Small intestine (tissue), 7 donors: ENCODE results near the gene MAN1B1. TPM values are rescaled to one million over a fixed set of nuclear protein-coding genes. Genes with fewer than 3 reads are reported as not detected.

ENCODE experiments used
- DNase-seq, 2 donors: peaks; one replicate each; pipeline versions ENCODE4 v3.0.0 to v3.0.0-alpha.2; 2013
- FAIRE-seq: peaks from 2 replicates; lab custom pipeline; 2012; peaks lifted over from hg19 to GRCh38; lab: Jason Lieb, UNC
- H3K27ac ChIP-seq, 3 donors: one replicate each; pipeline ENCODE4 v1.5.1; 2013; ENCODE audit warnings: low read length in 2 of 3, mild to moderate bottlenecking in 2 of 3, control low read depth in 1 of 3, inconsistent platforms in 1 of 3, low read depth in 1 of 3, moderate library complexity in 1 of 3
- H3K27me3 ChIP-seq, 3 donors: one replicate each; pipeline ENCODE4 v1.6.1; 2013; ENCODE audit warnings: low read length in 3 of 3, inconsistent platforms in 1 of 3; ENCODE audit not compliant: control insufficient read depth in 3 of 3, insufficient read depth in 3 of 3
- H3K36me3 ChIP-seq, 3 donors: one replicate each; pipeline ENCODE4 v1.6.1; 2013; ENCODE audit warnings: low read length in 3 of 3, inconsistent platforms in 1 of 3, low read depth in 1 of 3, mild to moderate bottlenecking in 1 of 3, moderate library complexity in 1 of 3; ENCODE audit not compliant: control insufficient read depth in 3 of 3, insufficient read depth in 2 of 3
- H3K4me1 ChIP-seq, 3 donors: one replicate each; pipeline ENCODE4 v1.6.1; 2013; ENCODE audit warnings: low read length in 2 of 3, inconsistent platforms in 1 of 3, low read depth in 1 of 3, mild to moderate bottlenecking in 1 of 3, moderate library complexity in 1 of 3; ENCODE audit not compliant: control insufficient read depth in 3 of 3, insufficient read depth in 2 of 3
- H3K4me3 ChIP-seq, 3 donors: one replicate each; pipeline ENCODE4 v1.5.1; 2013; ENCODE audit warnings: low read length in 3 of 3, control low read depth in 1 of 3, inconsistent platforms in 1 of 3, low read depth in 1 of 3, mild to moderate bottlenecking in 1 of 3, moderate library complexity in 1 of 3
- H3K9me3 ChIP-seq, 2 donors: one replicate each; pipeline ENCODE4 v1.6.1; 2013; ENCODE audit warnings: low read depth in 1 of 2, low read length in 1 of 2; ENCODE audit not compliant: control insufficient read depth in 2 of 2, insufficient read depth in 1 of 2
- WGBS, 3 donors: extraction: QIAGEN DNeasy Blood & Tissue Kit; methylation state at CpG; one replicate each; pipeline ENCODE4 v1.1.7; 2013; 5-methylcytosine and 5-hydroxymethylcytosine counted together
- polyA plus RNA-seq, 4 donors: library from polyadenylated mRNA; stranded (reverse) in 3 of 4; unstranded in 1 of 4; fragments of 200-250 nt in 3 of 4; fragments of 120-200 nt in 1 of 4; gene quantifications; one replicate each; pipeline versions ENCODE4 v1.2.1 to v1.2.3, GENCODE V29; 2013
- donor health status: healthy with polysubstance abuse.
- donor health status: control.
- donor health status: control.
- donor health status: Bipolar disorder and iron deficiency.
- donor health status: healthy.

Gene MAN1B1
- polyA plus RNA-seq, 4 donors = 40.3 to 69.4 (median 42.5) TPM

- no peak for FAIRE-seq
- peak within 1 kb of the TSS; percentile 24 to 64 (median 58) for H3K27ac ChIP-seq
- DNase-seq = peak; percentile 45 to 82
- no peaks in the 10 kb centered on the region for H3K9me3 ChIP-seq
- peaks cover 0 to 40% (median 0%) of the 10 kb centered on the region in 3 donors for H3K36me3 ChIP-seq
- H3K4me1 ChIP-seq = peaks cover 4 to 32% (median 6%) of the 10 kb centered on the region in 3 donors
- 3 to 6% (median 3%) methylated on average over 22 to 87 of the region's 87 CpGs for WGBS, 3 donors
- H3K4me3 ChIP-seq = peak within 1 kb of the TSS; percentile 58 to 65 (median 64)
- H3K27me3 ChIP-seq = peaks cover 0 to 30% (median 0%) of the 10 kb centered on the region in 3 donors
These were observed 9.6 kb upstream of the MAN1B1 start, which contains the start of gene UAP1L1 for GRCh38 chr9:137077010-137077747. TSS of gene UAP1L1 (plus strand) at chr9:137077517. CDS start at chr9:137077533, 16 bp downstream.

GRCh38 chr9:137077758-137078693 is 8.8 kb upstream of the MAN1B1 start:
- no peaks in the 10 kb centered on the region for H3K9me3 ChIP-seq
- FAIRE-seq (no peak), DNase-seq (peak in 1 of 2 donors; percentile 56)
- H3K27me3 ChIP-seq = peaks cover 0 to 30% (median 0%) of the 10 kb centered on the region in 3 donors
- H3K4me3 ChIP-seq = peak overlapping the region; percentile 58 to 65 (median 64)
- H3K27ac ChIP-seq = peak overlapping the region in 2 of 3 donors; percentile 8 to 56
- peaks cover 0 to 49% (median 0%) of the 10 kb centered on the region in 3 donors for H3K36me3 ChIP-seq
- 8 to 13% (median 10%) methylated on average over 48 to 76 of the region's 76 CpGs for WGBS, 3 donors
- peaks cover 4 to 32% (median 6%) of the 10 kb centered on the region in 3 donors for H3K4me1 ChIP-seq

DNA sequence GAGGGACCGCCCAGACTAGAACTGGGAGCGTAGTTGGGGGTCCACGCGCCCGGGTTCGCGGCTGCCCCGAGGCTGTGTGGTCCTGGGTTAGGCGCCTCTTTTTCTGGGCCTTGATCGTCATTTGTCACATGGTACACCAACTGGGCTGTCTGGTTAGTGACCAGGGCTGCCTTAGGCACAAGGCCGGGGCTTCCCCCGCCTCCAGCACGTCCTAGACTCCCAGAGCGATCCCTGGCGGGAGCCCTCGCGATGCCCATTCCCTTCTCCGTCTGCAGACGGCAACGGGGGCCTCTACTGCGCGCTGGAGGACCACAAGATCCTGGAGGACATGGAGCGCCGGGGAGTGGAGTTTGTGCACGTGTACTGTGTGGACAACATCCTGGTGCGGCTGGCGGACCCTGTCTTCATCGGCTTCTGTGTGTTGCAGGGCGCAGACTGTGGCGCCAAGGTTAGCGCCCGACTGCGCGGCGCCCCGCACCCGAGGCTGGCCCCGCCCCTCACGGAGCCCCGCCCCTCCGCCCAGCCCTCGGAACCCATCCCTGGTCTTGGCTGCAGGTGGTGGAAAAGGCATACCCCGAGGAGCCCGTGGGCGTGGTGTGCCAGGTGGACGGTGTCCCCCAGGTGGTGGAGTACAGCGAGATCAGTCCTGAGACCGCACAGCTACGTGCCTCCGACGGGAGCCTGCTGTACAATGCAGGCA is 7.9 kb upstream of the MAN1B1 start:
- no peak overlapping the region for H3K27ac ChIP-seq
- DNase-seq (peak in 1 of 2 donors; percentile 45), FAIRE-seq (no peak)
- peaks cover 0 to 57% (median 0%) of the 10 kb centered on the region in 3 donors for H3K36me3 ChIP-seq
- H3K27me3 ChIP-seq = peaks cover 0 to 30% (median 0%) of the 10 kb centered on the region in 3 donors
- no peaks in the 10 kb centered on the region for H3K9me3 ChIP-seq
- H3K4me1 ChIP-seq = peaks cover 2 to 25% (median 9%) of the 10 kb centered on the region in 3 donors
- H3K4me3 ChIP-seq = peak overlapping the region in 2 of 3 donors; percentile 58 to 64
- 41 to 62% (median 51%) methylated on average over 42 to 51 of the region's 51 CpGs for WGBS, 3 donors

DNA sequence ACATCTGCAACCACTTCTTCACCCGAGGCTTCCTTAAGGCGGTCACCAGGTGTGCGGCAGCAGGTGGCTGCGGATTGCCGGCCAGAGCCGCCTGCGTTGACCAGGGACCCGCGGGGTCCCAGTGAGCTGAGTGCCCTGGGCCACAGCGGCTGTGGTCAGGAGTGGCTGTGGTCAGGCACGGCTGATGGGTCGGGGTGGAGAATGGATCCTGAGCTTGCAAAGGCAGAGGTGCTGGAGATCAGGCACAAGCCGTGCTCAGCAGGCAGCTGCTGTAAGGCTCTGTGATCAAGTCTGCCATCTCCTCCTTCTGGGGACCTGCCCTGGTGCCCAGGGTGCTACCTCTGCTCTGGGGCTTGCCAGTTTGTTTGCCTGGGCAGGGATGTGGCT is 7.4 kb upstream of the MAN1B1 start:
- peaks cover 0 to 30% (median 0%) of the 10 kb centered on the region in 3 donors for H3K27me3 ChIP-seq
- H3K27ac ChIP-seq = no peak overlapping the region
- no peak overlapping the region for H3K4me3 ChIP-seq
- peaks cover 2 to 20% (median 9%) of the 10 kb centered on the region in 3 donors for H3K4me1 ChIP-seq
- FAIRE-seq = no peak
- H3K9me3 ChIP-seq = no peaks in the 10 kb centered on the region
- DNase-seq = no peak
- H3K36me3 ChIP-seq = peaks cover 0 to 57% (median 0%) of the 10 kb centered on the region in 3 donors
- WGBS, 3 donors = 40 to 79% (median 64%) methylated on average over 8 to 13 of the region's 13 CpGs

GRCh38 chr9:137080260-137081122 is 6.3 kb upstream of the MAN1B1 start:
- Histone ChIP-seq H3K4me1 (peaks cover 2 to 26% (median 9%) of the 10 kb centered on the region in 3 donors), H3K9me3 (no peaks in the 10 kb centered on the region), H3K27me3 (peaks cover 0 to 30% (median 0%) of the 10 kb centered on the region in 3 donors), H3K4me3 (no peak overlapping the region), H3K27ac (no peak overlapping the region), H3K36me3 (peaks cover 0 to 57% (median 0%) of the 10 kb centered on the region in 3 donors)
- DNase-seq (no peak), FAIRE-seq (no peak)
- WGBS, 3 donors = 91 to 96% (median 94%) methylated on average over 24 of the region's 24 CpGs

DNA sequence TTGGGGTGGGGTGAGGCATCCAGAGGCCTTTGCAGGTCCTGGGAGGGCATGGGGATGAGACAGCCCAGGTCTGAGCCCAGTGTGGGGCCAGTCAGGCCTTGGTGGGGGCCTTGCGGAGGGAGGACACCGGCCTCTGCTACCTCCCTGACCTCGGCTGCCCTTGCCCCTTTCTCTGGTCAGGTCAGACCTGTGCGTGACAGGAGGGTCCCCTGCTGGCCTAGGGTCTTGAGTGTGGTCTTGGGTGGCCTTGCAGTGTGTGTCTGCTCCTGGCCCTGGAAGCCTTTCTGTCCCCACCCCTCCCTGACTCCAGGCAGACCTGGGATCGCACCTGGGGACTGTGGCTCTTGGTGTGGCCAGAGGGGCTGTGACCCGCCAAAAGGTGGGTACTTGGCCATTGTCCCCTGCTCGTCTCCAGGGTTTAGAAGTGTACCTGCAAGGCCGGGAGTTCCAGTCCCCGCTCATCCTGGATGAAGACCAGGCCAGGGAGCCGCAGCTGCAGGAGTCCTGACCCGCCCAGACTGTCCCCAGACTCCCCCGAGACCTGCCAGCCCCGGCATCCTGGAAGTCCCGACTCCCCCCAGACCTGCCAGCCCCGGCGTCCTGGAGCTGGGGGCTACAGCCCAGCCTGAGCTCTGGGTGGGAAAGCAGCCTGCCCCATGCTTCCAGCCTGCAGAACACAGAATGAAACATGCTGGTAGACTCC is 4.4 kb upstream of the MAN1B1 start:
- Histone ChIP-seq H3K36me3 (peaks cover 0 to 56% (median 0%) of the 10 kb centered on the region in 3 donors), H3K9me3 (no peaks in the 10 kb centered on the region), H3K4me3 (no peak overlapping the region), H3K27me3 (peaks cover 0 to 26% (median 0%) of the 10 kb centered on the region in 3 donors), H3K4me1 (peaks cover 0 to 27% (median 9%) of the 10 kb centered on the region in 3 donors), H3K27ac (no peak overlapping the region)
- DNase-seq = no peak
- 90 to 93% (median 90%) methylated on average over 13 to 16 of the region's 16 CpGs for WGBS, 3 donors
- FAIRE-seq = no peak

DNA sequence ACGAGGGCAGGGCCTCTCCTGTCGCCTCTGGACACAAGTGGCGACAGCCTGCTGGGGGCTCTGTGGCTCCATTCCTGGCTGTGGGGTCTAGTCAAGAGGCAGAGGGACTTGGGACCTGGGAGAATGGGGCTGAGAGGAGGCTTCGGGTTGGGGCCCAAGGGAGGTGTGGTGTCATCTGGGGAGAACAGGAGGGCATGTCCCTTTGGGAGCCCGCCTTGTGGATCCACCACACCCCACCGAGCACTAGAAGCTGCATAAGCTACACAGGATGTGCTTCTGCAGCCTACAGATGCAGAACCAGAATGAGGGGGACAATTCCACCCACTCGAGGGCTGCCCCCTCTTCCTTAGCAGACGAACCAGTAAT is 3.9 kb upstream of the MAN1B1 start:
- Histone ChIP-seq H3K27me3 (peaks cover 0 to 24% (median 0%) of the 10 kb centered on the region in 3 donors), H3K36me3 (peaks cover 0 to 56% (median 0%) of the 10 kb centered on the region in 3 donors), H3K4me1 (peaks cover 0 to 32% (median 14%) of the 10 kb centered on the region in 3 donors), H3K27ac (peak overlapping the region in 1 of 3 donors; percentile 67), H3K4me3 (no peak overlapping the region), H3K9me3 (no peaks in the 10 kb centered on the region)
- FAIRE-seq = no peak
- 83 to 88% (median 86%) methylated on average over 8 of the region's 8 CpGs for WGBS, 3 donors
- DNase-seq = no peak
